ENCODE data around the gene KCNK10. TPM values are rescaled to one million over a fixed set of nuclear protein-coding genes. Genes with fewer than 3 reads are reported as not detected.

The KCNK10 gene
- polyA plus RNA-seq, 2 of the 4 experiments (the other 2 are of a cell fraction) = not detected

DNA sequence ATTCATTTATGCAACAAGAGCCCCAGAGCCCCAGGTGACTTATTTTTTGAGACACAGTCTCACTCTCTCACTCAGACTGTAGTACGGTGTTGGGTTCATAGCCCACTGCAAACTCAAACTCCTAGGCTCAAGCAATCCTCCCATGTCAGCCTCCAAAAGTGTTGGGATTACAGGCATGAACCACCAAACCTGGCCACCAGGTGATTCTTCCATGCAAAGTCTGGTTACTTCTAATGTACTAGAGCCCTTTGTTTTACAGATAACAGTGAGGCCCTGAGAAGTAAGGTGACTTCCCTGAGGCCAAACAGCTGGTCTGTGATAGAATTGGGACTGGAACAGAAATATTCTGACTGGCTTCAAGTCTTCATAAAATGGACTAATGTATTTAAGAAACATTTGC, 10.0 kb upstream of the KCNK10 start:
- TF ChIP-seq, protein P1, sequence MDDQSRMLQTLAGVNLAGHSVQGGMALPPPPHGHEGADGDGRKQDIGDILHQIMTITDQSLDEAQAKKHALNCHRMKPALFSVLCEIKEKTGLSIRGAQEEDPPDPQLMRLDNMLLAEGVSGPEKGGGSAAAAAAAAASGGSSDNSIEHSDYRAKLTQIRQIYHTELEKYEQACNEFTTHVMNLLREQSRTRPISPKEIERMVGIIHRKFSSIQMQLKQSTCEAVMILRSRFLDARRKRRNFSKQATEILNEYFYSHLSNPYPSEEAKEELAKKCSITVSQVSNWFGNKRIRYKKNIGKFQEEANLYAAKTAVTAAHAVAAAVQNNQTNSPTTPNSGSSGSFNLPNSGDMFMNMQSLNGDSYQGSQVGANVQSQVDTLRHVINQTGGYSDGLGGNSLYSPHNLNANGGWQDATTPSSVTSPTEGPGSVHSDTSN (IDR thresholded peaks at IDR 0.05) = no peak
- TF ChIP-seq NPAS2 (CRISPR knock-in tag; IDR thresholded peaks at IDR 0.05; ENCODE audit: borderline replicate concordance) = no peak
- Histone ChIP-seq H3K9me3 (no peaks in the 10 kb centered on the region), H3K4me1 (no peaks in the 10 kb centered on the region), H3K4me2 (no peak overlapping the region), H3K27ac (no peak overlapping the region), H3K4me3 (no peak overlapping the region)
- POLR2A ChIA-PET = no interaction called here
- DNase-seq (ENCODE audit: low read depth in 1 of 2, low spot score in 1 of 2) (no peak), FAIRE-seq (no peak), ATAC-seq (no peak)
- CTCF ChIA-PET = interaction anchor here (2.0 kb wide), 1 partner anchor 17 kb away, joined by 5 read pairs; no protein-coding TSS in a partner anchor
- 50% methylated on average over 1 of the region's 1 CpG for WGBS (ENCODE audit: missing lambda C conversion rate)

DNA sequence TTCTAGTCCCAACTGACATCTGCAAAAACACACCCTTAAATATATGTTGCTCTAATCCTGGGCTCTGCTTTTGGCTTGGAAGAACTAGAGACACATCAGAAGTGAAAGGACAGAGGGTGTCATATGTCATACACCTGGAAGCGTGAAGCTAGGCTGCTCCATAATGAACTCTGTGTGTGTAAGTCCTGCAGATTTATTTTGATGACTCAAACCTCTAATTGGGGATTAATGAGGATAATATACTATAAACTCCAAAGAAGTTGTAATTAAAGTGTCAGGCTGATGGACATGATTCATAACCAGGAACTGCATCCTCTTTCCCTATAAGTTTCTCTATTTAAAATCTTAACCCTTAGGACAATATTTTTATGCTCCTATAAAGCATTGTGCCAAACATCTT, 4.4 kb upstream of the KCNK10 start:
- ChIA-PET CTCF (interaction anchor here (1.2 kb wide), 1 partner anchor 10 kb away, joined by 3 read pairs; no protein-coding TSS in a partner anchor), POLR2A (no interaction called here)
- Histone ChIP-seq H3K9me3 (no peaks in the 10 kb centered on the region), H3K4me1 (no peaks in the 10 kb centered on the region), H3K4me3 (no peak overlapping the region), H3K27ac (no peak overlapping the region), H3K4me2 (no peak overlapping the region)
- TF ChIP-seq CBX8 (IDR thresholded peaks at IDR 0.05) (no peak), KDM1A (IDR thresholded peaks at IDR 0.05; ENCODE audit: low read depth) (no peak), POLR2AphosphoS2 (conservative IDR thresholded peaks at IDR 0.05; ENCODE audit: low read length) (no peak), FOXS1 (CRISPR knock-in tag; IDR thresholded peaks at IDR 0.05) (no peak), SREBF2 (IDR thresholded peaks at IDR 0.05) (no peak), HOXB13 (CRISPR knock-in tag; IDR thresholded peaks at IDR 0.05; ENCODE audit: low read depth) (no peak), RCOR1 (IDR thresholded peaks at IDR 0.05; ENCODE audit: low read depth, low read length) (no peak), CEBPB (IDR thresholded peaks at IDR 0.05) (no peak), FOSL2 (IDR thresholded peaks at IDR 0.05) (no peak), FOSL2 (CRISPR knock-in tag; IDR thresholded peaks at IDR 0.05) (no peak)
- TF ChIP-seq, protein P2, sequence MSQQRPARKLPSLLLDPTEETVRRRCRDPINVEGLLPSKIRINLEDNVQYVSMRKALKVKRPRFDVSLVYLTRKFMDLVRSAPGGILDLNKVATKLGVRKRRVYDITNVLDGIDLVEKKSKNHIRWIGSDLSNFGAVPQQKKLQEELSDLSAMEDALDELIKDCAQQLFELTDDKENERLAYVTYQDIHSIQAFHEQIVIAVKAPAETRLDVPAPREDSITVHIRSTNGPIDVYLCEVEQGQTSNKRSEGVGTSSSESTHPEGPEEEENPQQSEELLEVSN (IDR thresholded peaks at IDR 0.05; ENCODE audit: borderline replicate concordance, low read depth) = no peak
- TF ChIP-seq, protein P3, sequence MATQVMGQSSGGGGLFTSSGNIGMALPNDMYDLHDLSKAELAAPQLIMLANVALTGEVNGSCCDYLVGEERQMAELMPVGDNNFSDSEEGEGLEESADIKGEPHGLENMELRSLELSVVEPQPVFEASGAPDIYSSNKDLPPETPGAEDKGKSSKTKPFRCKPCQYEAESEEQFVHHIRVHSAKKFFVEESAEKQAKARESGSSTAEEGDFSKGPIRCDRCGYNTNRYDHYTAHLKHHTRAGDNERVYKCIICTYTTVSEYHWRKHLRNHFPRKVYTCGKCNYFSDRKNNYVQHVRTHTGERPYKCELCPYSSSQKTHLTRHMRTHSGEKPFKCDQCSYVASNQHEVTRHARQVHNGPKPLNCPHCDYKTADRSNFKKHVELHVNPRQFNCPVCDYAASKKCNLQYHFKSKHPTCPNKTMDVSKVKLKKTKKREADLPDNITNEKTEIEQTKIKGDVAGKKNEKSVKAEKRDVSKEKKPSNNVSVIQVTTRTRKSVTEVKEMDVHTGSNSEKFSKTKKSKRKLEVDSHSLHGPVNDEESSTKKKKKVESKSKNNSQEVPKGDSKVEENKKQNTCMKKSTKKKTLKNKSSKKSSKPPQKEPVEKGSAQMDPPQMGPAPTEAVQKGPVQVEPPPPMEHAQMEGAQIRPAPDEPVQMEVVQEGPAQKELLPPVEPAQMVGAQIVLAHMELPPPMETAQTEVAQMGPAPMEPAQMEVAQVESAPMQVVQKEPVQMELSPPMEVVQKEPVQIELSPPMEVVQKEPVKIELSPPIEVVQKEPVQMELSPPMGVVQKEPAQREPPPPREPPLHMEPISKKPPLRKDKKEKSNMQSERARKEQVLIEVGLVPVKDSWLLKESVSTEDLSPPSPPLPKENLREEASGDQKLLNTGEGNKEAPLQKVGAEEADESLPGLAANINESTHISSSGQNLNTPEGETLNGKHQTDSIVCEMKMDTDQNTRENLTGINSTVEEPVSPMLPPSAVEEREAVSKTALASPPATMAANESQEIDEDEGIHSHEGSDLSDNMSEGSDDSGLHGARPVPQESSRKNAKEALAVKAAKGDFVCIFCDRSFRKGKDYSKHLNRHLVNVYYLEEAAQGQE (IDR thresholded peaks at IDR 0.05) = no peak
- ATAC-seq = no peak
- FAIRE-seq = no peak
- WGBS (ENCODE audit: missing lambda C conversion rate) = 4% methylated on average over 1 of the region's 1 CpG
- no peak for DNase-seq (ENCODE audit: low read depth in 1 of 2, low spot score in 1 of 2)

DNA sequence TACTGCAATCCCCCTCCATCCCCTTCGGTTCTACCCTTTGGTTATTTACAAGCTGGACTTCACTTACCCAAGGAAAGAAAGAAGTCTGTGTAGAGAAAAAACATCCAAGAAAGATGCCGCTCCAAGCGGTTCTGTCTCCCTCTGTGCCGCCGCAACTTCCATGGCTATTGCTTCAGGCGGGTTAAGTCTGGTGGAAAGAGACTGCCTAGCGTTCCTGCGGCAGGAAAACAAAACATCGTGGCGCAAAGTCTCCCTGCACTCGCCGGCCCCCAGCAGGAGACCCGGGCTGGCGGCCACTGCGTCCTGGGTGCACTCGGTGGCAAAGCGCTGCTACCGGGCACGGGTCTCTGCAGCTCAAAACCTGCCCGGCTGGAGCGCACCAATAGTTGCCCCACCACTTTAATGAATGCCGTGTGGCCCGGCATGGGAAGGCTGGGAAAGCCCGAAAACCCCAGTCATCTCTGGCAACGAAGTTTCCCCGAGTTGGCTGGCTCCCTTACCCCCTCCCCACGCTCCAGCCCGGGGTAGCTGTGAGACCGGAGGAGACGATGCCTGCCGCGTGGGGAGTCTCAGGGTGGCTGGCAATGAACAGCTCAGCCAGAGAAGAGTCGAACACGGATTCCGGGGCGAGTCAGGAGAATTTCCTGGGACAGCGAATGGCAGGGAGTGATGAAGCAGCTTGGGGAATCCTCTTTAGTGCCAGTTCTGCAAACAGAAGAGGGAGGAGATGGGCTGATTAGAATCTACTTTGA, 3.5 kb upstream of the KCNK10 start:
- Histone ChIP-seq H3K4me1 (no peaks in the 10 kb centered on the region), H3K27ac (no peak overlapping the region), H3K4me3 (no peak overlapping the region), H3K4me2 (peak overlapping the region; percentile 32; the same call in 2 of the 3 replicates), H3K9me3 (no peaks in the 10 kb centered on the region)
- ChIA-PET POLR2A (no interaction called here), CTCF (interaction anchor here (1.2 to 1.5 kb wide), 2 partner anchors 9 to 11 kb away, joined by 3 read pairs; no protein-coding TSS in a partner anchor)
- FAIRE-seq (no peak), DNase-seq (ENCODE audit: low read depth in 1 of 2, low spot score in 1 of 2) (no peak), ATAC-seq (peak in 1 of 2 experiments; percentile 39; a peak in 3 of 6 replicates)
- no peak for TF ChIP-seq JUN (IDR thresholded peaks at IDR 0.05)
- no peak for TF ChIP-seq MAFK (IDR thresholded peaks at IDR 0.05; ENCODE audit: partially characterized antibody)
- no peak for TF ChIP-seq KDM5A (IDR thresholded peaks at IDR 0.05)
- no peak for TF ChIP-seq SMC3 (IDR thresholded peaks at IDR 0.05)
- no peak for TF ChIP-seq ZFP36 (IDR thresholded peaks at IDR 0.05; ENCODE audit: borderline replicate concordance, partially characterized antibody)
- no peak for TF ChIP-seq HOXB5 (CRISPR knock-in tag; IDR thresholded peaks at IDR 0.05)
- no peak for TF ChIP-seq HDAC2 (IDR thresholded peaks at IDR 0.05)
- TF ChIP-seq MAZ (IDR thresholded peaks at IDR 0.05; ENCODE audit: borderline replicate concordance, low read depth, low read length) = no peak
- no peak for TF ChIP-seq SREBF2 (IDR thresholded peaks at IDR 0.05)
- TF ChIP-seq EHMT2 (IDR thresholded peaks at IDR 0.05; ENCODE audit: low read depth) = no peak
- no peak for TF ChIP-seq HOXB13 (CRISPR knock-in tag; IDR thresholded peaks at IDR 0.05; ENCODE audit: low read depth)
- no peak for TF ChIP-seq GATA3 (IDR thresholded peaks at IDR 0.05; ENCODE audit: borderline replicate concordance)
- 15% methylated on average over 35 of the region's 37 CpGs for WGBS (ENCODE audit: missing lambda C conversion rate)
